Measurements from ENCODE around the gene LUZP1. TPM values are rescaled to one million over a fixed set of nuclear protein-coding genes. Genes with fewer than 3 reads are reported as not detected.

LUZP1 gene
- total and polyA plus RNA-seq, 4 donors, result 2.6 to 9.3 (median 5.1) TPM

- Histone ChIP-seq H3K27me3 (ENCODE audit: control insufficient read depth in 4 of 4, insufficient read depth in 4 of 4, low read length in 3 of 4) (no peaks in the 10 kb centered on the region), H3K9ac (ENCODE audit: low read depth in 1 of 2, low read length in 2 of 2) (peak overlapping the region; percentile 25 to 55), H3K27ac (ENCODE audit: low read depth in 1 of 2, low read length in 2 of 2) (peak overlapping the region in 1 of 2 donors; percentile 45), H3K9me3 (ENCODE audit: control insufficient read depth in 4 of 4, low read length in 3 of 4) (no peaks in the 10 kb centered on the region), H3K36me3 (ENCODE audit: control insufficient read depth in 4 of 4, insufficient read depth in 3 of 4, low read depth in 1 of 4, low read length in 3 of 4) (no peaks in the 10 kb centered on the region), H3K4me1 (ENCODE audit: control insufficient read depth in 4 of 4, insufficient read depth in 4 of 4, low read length in 3 of 4) (peaks cover 0 to 18% (median 5%) of the 10 kb centered on the region in 4 donors), H3K4me3 (ENCODE audit: low read depth in 1 of 3, low read length in 3 of 3) (no peak overlapping the region)
- 75% methylated on average over 8 of the region's 8 CpGs for WGBS
- no peak for DNase-seq (ENCODE audit: low spot score)
- TF ChIP-seq CTCF (IDR thresholded peaks at IDR 0.05; ENCODE audit: low read depth, low read length, missing input control) (no peak), SP1 (IDR thresholded peaks at IDR 0.05) (no peak), REST (IDR thresholded peaks at IDR 0.05) (no peak), MAX (IDR thresholded peaks at IDR 0.05) (no peak), RXRA (IDR thresholded peaks at IDR 0.05) (no peak), JUND (IDR thresholded peaks at IDR 0.05) (no peak), EGR1 (IDR thresholded peaks at IDR 0.05; ENCODE audit: low read depth in 2 of 2) (no peak), ATF3 (IDR thresholded peaks at IDR 0.05) (no peak), NR2F2 (IDR thresholded peaks at IDR 0.05) (no peak), RAD21 (IDR thresholded peaks at IDR 0.05) (no peak), TAF1 (conservative IDR thresholded peaks at IDR 0.05) (no peak), HNF4G (IDR thresholded peaks at IDR 0.05) (no peak), FOXA1 (IDR thresholded peaks at IDR 0.05) (no peak), HNF4A (conservative IDR thresholded peaks at IDR 0.05) (no peak), YY1 (IDR thresholded peaks at IDR 0.05) (no peak), GABPA (IDR thresholded peaks at IDR 0.05 in 1 of 2, conservative IDR thresholded peaks at IDR 0.05 in 1 of 2) (no peak)
Observed at GRCh38 chr1:23118957-23119792, 49.5 kb downstream of the LUZP1 start.

GRCh38 chr1:23118407-23118806, 50.2 kb downstream of the LUZP1 start:
- H3K9me3 ChIP-seq (ENCODE audit: control insufficient read depth in 4 of 4, low read length in 3 of 4), result no peaks in the 10 kb centered on the region
- no peaks in the 10 kb centered on the region for H3K36me3 ChIP-seq (ENCODE audit: control insufficient read depth in 4 of 4, insufficient read depth in 3 of 4, low read depth in 1 of 4, low read length in 3 of 4)
- no peak overlapping the region for H3K9ac ChIP-seq (ENCODE audit: low read depth in 1 of 2, low read length in 2 of 2)
- DNase-seq (ENCODE audit: low spot score), result no peak
- H3K27me3 ChIP-seq (ENCODE audit: control insufficient read depth in 4 of 4, insufficient read depth in 4 of 4, low read length in 3 of 4), result no peaks in the 10 kb centered on the region
- no peak overlapping the region for H3K4me3 ChIP-seq (ENCODE audit: low read depth in 1 of 3, low read length in 3 of 3)
- H3K4me1 ChIP-seq (ENCODE audit: control insufficient read depth in 4 of 4, insufficient read depth in 4 of 4, low read length in 3 of 4), result peaks cover 0 to 11% (median 4%) of the 10 kb centered on the region in 4 donors
- no peak overlapping the region for H3K27ac ChIP-seq (ENCODE audit: low read depth in 1 of 2, low read length in 2 of 2)
- TF ChIP-seq NR2F2 (IDR thresholded peaks at IDR 0.05) (no peak), EGR1 (IDR thresholded peaks at IDR 0.05; ENCODE audit: low read depth in 2 of 2) (no peak), TAF1 (conservative IDR thresholded peaks at IDR 0.05) (no peak), ATF3 (IDR thresholded peaks at IDR 0.05) (no peak), JUND (IDR thresholded peaks at IDR 0.05) (no peak), CTCF (IDR thresholded peaks at IDR 0.05; ENCODE audit: low read depth, low read length, missing input control) (no peak), RXRA (IDR thresholded peaks at IDR 0.05) (no peak), REST (IDR thresholded peaks at IDR 0.05) (no peak), MAX (IDR thresholded peaks at IDR 0.05) (no peak), HNF4A (conservative IDR thresholded peaks at IDR 0.05) (no peak), HNF4G (IDR thresholded peaks at IDR 0.05) (no peak), FOXA1 (IDR thresholded peaks at IDR 0.05) (no peak), GABPA (IDR thresholded peaks at IDR 0.05 in 1 of 2, conservative IDR thresholded peaks at IDR 0.05 in 1 of 2) (no peak), SP1 (IDR thresholded peaks at IDR 0.05) (no peak), FOXA2 (IDR thresholded peaks at IDR 0.05) (no peak)

Data from liver (tissue), 9 donors.